ENCODE data around the gene GOLGA1. TPM values are rescaled to one million over a fixed set of nuclear protein-coding genes. Genes with fewer than 3 reads are reported as not detected.

Gene GOLGA1
- total and polyA plus RNA-seq, 12 donors, result 6.8 to 26.0 (median 18.3) TPM

DNA sequence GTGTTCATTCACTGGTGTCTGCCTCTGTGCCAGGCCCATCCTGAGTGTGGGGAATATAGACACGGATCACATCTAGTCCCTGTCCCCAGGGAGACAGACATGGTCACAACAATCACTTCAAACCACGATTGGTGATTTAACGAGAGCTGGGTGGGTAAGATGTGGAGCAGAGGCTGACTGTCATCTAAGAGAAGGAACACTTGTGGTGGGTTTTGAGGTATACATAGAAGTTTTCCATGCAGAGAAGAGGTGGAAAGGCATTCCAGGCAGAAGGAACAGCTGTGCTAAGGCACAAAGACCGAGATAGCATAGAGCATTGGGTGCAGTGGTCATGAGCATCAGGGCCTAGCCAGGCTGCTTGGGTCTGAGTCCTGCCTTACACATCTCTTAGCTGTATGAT lies 110.3 kb downstream of the GOLGA1 start:
- peaks cover 0 to 9% (median 0%) of the 10 kb centered on the region in 11 donors for H3K9me3 ChIP-seq
- peaks cover 25 to 50% (median 40%) of the 10 kb centered on the region in 9 donors for H3K4me1 ChIP-seq
- DNase-seq (no peak), ATAC-seq (no peak)
- H3K27ac ChIP-seq, result no peak overlapping the region
- TF ChIP-seq, protein P1, sequence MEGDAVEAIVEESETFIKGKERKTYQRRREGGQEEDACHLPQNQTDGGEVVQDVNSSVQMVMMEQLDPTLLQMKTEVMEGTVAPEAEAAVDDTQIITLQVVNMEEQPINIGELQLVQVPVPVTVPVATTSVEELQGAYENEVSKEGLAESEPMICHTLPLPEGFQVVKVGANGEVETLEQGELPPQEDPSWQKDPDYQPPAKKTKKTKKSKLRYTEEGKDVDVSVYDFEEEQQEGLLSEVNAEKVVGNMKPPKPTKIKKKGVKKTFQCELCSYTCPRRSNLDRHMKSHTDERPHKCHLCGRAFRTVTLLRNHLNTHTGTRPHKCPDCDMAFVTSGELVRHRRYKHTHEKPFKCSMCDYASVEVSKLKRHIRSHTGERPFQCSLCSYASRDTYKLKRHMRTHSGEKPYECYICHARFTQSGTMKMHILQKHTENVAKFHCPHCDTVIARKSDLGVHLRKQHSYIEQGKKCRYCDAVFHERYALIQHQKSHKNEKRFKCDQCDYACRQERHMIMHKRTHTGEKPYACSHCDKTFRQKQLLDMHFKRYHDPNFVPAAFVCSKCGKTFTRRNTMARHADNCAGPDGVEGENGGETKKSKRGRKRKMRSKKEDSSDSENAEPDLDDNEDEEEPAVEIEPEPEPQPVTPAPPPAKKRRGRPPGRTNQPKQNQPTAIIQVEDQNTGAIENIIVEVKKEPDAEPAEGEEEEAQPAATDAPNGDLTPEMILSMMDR (IDR thresholded peaks at IDR 0.05), result no peak
- H3K4me3 ChIP-seq, result no peak overlapping the region
- WGBS, 2 donors, result 69 to 70% methylated on average over 4 of the region's 4 CpGs
- H3K27me3 ChIP-seq, result no peaks in the 10 kb centered on the region
- no peaks in the 10 kb centered on the region for H3K36me3 ChIP-seq
- intact Hi-C loops (cut with DNase I), result loop anchor here in 4 of 10 donors (5.0 kb wide), 2 partner anchors 33 to 38 kb away; no protein-coding TSS in a partner anchor

DNA sequence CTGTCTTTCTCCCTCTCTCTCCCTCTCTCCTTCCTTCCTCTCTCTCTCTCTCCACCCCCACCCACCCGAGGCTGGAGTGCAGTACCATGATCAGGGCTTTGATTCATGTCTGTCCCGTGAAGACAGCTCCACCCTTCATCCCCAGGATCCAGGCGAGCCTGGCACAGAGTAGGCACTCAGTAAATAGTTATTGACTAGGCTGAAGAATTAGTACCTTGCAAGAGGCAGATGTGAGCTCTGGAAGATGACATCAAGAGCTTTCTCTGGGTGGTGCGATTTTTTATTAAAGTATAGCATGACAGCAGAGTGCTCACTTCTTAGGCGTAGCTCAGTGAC lies 111.6 kb downstream of the GOLGA1 start:
- ATAC-seq, result no peak
- peaks cover 15 to 37% (median 27%) of the 10 kb centered on the region in 9 donors for H3K4me1 ChIP-seq
- WGBS, 2 donors, result 51 to 59% methylated on average over 5 of the region's 5 CpGs
- no peak overlapping the region for H3K27ac ChIP-seq
- no peaks in the 10 kb centered on the region for H3K36me3 ChIP-seq
- TF ChIP-seq, protein P1 (IDR thresholded peaks at IDR 0.05), result no peak
- no peak overlapping the region for H3K4me3 ChIP-seq
- peaks cover 0 to 16% (median 0%) of the 10 kb centered on the region in 11 donors for H3K9me3 ChIP-seq
- intact Hi-C loops (cut with DNase I), result no loop called here
- no peaks in the 10 kb centered on the region for H3K27me3 ChIP-seq
- DNase-seq, result no peak

DNA sequence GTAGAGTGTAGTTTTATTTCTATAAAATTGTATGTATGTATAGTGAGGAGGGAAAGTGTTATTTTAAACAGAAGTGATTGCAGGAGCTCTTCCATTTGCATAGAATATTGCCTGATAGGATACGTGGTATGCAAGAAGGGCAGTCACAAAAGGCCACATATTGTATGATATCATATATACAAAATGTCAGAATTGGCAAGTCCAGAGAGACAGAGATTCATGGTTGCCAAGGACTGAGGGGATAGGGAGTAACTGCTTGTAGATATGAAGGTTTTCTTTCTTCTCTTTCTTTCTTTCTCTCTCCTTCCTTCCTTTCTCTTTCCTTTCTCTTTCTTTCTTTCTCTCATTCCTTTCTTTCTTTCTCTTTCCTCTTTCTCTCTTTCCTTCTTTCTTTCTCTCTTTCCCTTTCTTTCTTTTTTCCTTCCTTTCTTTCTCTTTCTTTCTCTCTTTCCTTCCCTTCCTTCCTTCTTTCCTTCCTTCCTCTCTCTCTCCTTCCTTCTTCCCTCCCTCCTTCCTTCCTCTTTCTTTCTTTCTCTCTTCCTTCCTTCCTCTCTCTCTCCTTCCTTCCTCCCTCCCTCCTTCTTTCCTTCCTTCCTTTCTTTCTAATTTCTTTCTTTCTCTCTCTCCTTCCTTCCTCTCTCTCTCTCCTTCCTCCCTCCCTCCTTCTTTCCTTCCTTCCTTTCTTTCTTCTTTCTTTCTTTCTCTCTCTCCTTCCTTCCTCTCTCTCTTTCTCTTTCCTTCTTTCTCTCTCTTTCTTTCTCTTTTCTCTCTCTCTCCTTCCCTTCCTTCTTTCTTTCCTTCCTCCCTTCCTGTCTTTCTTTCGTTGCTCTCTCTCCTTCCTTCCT lies 112.2 kb downstream of the GOLGA1 start:
- Histone ChIP-seq H3K9me3 (peaks cover 0 to 16% (median 0%) of the 10 kb centered on the region in 11 donors), H3K4me3 (no peak overlapping the region), H3K27ac (no peak overlapping the region), H3K4me1 (peaks cover 15 to 32% (median 23%) of the 10 kb centered on the region in 9 donors), H3K27me3 (no peaks in the 10 kb centered on the region), H3K36me3 (no peaks in the 10 kb centered on the region)
- no peak for DNase-seq
- WGBS, 2 donors, result 41 to 61% methylated on average over 2 of the region's 2 CpGs
- TF ChIP-seq, protein P1 (IDR thresholded peaks at IDR 0.05), result no peak
- intact Hi-C loops (cut with DNase I), result no loop called here
- ATAC-seq, result no peak

Other genes with a start within 250 kb of the GOLGA1 start
- gene NR6A1, start 169.8 kb downstream of the GOLGA1 start, total RNA-seq, result 1 to 10 TPM in 8 of 10 donors, under 1 TPM in 2; 0.78 to 2.0 (median 1.2) TPM
- gene NR6A1, start 169.8 kb downstream of the GOLGA1 start, polyA plus RNA-seq, result 1 to 10 TPM in 1 of 2 donors, under 1 TPM in 1; 0.29 to 1.0 TPM
- gene OLFML2A, start 163.9 kb downstream of the GOLGA1 start, total RNA-seq, result 10 to 100 TPM; 21.9 to 51.2 (median 32.5) TPM
- gene OLFML2A, start 163.9 kb downstream of the GOLGA1 start, polyA plus RNA-seq, result 1 to 10 TPM; 5.9 to 9.3 TPM
- under 1 TPM in 1 of 10 donors, not detected in 9; 0.22 TPM for gene WDR38, start 87.6 kb downstream of the GOLGA1 start, total RNA-seq
- gene WDR38, start 87.6 kb downstream of the GOLGA1 start, polyA plus RNA-seq, result under 1 TPM in 1 of 2 donors, not detected in 1; 0.04 TPM
- gene RPL35, start 79.1 kb downstream of the GOLGA1 start, total RNA-seq, result 100 to 1,000 TPM; 598 to 885 (median 678) TPM
- gene RPL35, start 79.1 kb downstream of the GOLGA1 start, polyA plus RNA-seq, result 1,000 to 10,000 TPM; 3,237 to 3,743 TPM
- gene ARPC5L, start 79.0 kb downstream of the GOLGA1 start, total RNA-seq, result 10 to 100 TPM; 30.6 to 69.4 (median 39.9) TPM
- 10 to 100 TPM; 26.6 to 74.9 TPM for gene ARPC5L, start 79.0 kb downstream of the GOLGA1 start, polyA plus RNA-seq
- gene SCAI, start 202.4 kb upstream of the GOLGA1 start, total RNA-seq, result 1 to 10 TPM; 2.5 to 4.4 (median 3.6) TPM
- 1 to 10 TPM in 1 of 2 donors, under 1 TPM in 1; 0.51 to 1.5 TPM for gene SCAI, start 202.4 kb upstream of the GOLGA1 start, polyA plus RNA-seq
- gene PPP6C, start 248.7 kb upstream of the GOLGA1 start, total RNA-seq, result 10 to 100 TPM; 32.3 to 41.5 (median 38.5) TPM
- gene PPP6C, start 248.7 kb upstream of the GOLGA1 start, polyA plus RNA-seq, result 10 to 100 TPM; 10.3 to 17.3 TPM